Activated T-helper 9 cell treated with anti-CD3 and anti-CD28 coated beads, Interleukin-2, amount 50 U/mL, for 16 hours (primary cell): Measurements from ENCODE around the gene GPR141.

Experiments used
- DNase-seq: peaks from one replicate; pipeline ENCODE4 v3.0.0-alpha.2; 2020; ENCODE audit warnings: low read depth

GPR141 gene, protein sequence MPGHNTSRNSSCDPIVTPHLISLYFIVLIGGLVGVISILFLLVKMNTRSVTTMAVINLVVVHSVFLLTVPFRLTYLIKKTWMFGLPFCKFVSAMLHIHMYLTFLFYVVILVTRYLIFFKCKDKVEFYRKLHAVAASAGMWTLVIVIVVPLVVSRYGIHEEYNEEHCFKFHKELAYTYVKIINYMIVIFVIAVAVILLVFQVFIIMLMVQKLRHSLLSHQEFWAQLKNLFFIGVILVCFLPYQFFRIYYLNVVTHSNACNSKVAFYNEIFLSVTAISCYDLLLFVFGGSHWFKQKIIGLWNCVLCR

DNA sequence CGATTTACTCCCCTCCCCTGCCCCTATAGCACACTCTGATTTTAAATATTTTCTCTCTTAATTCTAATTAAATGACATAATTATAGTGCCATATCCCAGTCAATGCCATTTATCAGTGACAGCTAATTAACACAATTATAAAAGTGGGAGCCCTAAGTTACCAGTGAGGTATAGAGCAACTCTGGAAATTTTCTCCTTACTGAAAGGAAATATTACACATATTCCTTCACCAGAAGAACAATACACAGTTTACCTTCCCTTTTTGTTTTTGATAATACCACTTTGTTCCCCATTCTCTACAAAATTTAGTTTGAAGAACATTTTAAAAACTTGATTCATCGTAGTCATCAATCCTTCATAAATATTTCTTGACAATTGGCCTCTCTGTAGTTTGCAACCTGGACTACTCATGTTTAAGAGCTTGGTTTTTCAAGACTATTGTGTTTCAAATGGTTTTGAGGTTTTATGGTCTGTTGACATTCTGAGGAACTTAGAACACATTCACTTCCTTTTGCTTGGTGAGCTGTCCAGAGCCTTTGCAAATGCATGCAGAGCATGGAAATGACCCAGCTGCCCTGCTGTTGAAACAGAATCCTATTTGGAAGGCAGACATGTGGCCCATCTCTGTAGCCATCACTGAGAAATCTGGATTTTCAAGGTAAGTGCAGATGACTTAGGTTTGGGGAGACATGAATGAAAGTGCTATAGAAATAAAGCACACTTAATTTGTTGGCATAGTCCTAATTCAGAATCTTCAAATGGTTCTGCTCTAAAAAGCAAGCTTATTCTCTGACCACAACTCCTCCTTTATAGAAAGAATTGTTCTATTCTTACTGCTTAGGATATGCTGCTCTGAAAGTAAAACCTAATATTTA is at the start of gene GPR141:
GPR141 (plus strand) TSS at position 521 of the 875 bp plus-strand sequence. CDS start 56,628 bp downstream, outside the sequence.
- no peak for DNase-seq

DNA sequence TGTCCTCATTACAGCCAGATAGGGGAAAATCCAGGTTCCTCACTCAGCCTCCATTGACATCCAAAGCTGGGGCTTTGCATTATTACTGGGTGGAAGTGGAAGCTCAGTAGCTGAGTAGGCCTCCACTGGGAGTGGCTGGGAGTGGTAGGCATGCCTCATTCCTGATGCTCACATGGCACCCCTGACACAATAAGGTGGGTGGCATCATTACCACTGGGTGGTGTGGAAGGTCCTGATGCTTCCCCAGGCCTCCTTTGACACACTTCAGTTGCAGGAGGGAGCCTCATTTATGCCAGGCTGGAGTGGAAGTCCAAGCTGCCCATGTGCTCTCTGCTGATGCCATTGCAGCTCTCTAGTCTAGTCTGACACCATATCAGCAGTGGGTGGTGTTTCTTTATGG is 48.2 kb upstream of the GPR141 start:
- no peak for DNase-seq

DNA sequence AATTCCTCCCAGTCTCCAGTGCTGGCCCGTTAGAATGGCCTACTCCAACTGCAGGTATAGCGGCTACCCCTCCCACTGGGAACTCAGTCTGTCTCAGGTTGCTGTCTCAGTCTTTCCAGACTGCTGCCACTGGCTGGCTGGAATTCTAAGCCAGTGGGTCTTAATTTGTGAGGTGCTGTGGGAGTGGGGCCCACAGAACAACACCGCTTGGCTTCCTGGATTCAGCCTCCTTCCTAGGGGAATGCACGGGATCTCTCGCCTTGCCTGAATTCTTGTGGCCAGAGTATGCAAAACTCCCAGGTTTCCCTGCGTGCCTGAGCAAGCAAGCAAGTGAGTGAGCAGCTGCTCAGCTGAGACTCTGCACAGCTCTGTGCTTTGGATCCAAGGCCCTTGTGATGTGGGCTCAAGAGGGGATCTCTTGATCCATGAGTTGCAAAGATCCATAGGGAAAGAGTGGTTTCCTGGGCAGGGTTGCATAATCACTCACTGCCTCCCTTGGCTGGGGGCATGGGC is 41.5 kb upstream of the GPR141 start:
- no peak for DNase-seq

DNA sequence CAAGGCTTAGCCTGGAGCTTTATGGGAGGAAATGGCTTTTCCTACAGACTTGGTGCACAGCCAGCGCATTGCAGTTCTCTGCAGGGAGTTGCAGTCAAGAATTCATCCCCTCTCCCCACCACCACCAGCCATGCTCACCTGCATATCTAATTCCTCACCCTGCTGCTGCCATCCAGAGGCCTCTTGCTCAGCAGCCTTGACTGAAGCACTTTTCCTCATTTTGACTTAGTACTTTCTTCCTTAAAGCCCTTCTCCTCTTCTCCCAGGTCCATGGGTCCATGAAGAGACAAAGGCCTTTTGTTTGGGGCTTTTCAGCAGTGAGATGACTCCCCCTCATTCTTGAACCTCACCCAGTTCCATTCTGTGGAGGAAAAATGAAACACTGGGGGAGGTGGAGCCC is 39.7 kb upstream of the GPR141 start:
- DNase-seq: no peak

DNA sequence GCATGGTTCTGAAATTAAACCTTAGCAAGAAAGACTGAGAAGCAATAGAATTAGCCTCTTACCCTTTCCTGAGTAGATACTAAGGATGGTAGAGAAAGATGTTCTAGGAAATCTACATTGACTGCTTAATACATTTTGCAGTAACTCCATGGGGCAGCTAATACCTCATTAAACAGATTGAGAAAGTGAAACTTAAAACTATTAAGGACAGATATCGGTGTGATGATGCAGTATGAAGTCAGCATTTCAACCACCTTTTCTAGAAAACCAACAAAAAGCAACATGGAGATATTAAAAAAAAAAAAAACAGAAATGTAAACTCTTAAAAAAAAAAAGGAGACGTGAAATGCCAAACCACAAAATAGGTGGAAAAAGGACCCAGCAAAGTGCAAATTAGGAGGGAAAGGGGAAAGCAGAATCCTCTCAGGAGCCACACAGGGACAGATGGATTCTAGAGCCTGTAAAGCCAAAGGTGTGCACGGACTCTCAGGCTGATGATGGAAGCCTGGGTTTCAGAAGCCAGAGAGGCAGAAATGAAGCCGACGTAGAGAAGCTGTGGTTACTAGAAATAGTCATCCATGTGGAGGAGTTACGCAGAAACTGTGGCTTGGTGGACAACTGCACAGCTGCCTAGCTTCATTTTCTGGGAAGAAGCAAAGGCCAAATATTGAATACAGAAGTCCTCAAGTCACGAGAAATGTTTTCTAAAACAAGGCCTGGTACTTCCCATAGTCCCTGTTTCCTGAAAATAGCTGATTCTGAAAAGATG is 38.1 kb upstream of the GPR141 start:
- no peak for DNase-seq

DNA sequence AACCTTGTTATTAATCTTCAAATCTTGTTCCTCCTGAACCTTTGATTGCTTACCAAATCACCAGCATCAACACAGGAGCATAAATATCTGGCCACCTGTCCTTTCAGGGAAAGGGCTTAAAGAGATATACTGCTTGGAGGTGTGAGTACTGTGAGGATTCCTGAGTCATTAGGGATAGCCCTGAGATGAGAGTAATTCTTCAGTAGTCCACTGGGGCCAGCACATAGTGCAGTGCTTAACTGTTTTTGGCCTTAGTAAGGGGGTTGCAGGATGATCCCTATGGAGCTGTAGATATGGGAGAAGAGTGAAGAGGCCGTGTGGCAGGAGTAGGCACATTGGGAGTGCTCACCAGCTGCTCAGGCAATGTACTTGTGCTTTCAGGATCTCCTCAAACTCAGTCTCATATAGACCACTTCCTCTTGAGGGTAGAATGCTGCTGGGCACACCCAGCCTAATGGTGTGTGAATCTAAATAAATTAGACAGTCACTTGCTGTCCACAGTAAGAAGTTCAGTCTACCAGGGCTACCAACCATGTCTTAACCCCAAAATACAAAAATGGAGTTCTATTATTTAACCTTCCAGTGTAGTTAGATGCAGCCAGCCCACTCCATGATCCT is 26.5 kb upstream of the GPR141 start:
- no peak for DNase-seq

DNA sequence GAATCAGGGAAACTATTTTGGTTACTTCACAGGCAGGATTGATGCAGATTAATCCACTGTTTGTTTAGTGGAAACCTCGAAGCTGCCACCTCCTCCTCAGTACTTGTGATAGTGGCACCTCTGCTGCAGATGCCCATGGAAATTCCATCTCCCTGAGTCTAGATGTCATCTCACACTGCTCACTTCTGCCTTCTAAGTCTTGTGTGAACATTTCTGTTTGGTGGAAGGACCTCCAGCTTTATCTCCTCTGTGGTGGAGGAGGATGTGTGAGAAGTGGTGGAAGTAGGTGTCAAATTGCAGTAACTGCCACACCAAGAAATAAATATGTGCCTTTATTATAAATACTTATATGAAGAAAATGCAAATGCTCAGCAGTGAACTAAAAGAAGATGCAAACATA is 25.8 kb upstream of the GPR141 start:
- no peak for DNase-seq

DNA sequence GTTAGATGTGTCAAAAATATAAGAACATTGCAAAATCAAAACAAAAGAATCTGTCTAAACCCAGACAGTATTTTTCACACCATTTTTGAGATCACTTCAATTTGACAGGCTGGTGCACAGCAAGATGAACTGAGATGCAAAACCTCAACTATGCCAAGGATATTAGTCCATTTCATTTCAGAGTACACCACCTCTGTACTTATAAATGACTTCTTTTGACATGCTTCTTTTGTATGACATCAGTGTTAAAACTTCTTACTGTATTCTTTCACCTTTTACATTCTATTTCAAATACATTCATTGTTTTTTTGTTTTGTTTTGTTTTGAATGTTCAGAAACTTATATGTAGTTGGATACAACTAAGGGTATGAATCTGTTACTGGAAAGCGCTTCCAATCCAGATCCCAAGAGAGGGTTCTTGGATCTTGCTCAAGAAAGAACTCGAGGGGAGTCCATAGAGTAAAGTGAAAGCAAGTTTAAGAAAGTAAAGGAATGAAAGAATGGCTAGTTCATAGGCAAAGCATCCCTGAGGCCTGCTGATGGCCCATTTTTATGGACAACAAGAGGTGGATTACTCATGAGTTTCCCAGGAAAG is 23.5 kb upstream of the GPR141 start:
- DNase-seq: no peak

DNA sequence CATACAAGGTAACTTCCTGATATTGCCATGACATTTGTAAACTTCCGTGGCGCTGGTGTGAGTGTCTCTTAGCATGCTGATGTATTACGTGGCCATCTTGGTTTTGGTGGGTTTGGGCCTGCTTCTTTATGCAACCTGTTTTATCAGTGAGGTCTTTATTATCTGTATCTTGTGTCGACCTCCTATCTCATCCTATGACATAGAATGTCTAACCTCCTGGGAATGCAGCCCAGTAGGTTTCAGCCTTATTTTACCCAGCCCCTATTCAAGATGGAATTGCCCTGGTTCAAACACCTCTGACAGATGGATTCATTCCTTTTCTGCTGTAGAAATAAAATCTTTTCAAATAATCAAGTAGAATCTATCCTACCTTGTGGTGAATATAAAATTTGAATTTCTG is 23.0 kb upstream of the GPR141 start:
- DNase-seq: no peak

DNA sequence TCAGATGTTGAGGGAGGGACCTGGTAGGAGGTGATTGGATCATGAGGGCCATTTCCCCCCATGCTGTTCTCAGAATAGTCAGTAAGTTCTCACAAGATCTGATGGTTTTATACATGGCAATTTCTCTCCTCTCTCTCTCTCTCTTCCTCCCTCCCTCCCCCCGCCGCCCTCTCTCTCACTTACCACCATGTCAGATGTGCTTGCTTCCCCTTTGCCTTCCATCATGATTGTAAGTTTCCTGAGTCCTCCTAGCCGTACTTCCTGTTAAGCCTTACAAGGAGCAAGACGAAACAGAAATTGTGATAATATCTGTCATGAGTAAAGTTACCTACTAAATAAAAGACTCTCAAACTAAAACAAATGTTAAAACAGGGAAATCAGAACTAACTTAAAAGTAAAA is 19.9 kb upstream of the GPR141 start:
- no peak for DNase-seq

DNA sequence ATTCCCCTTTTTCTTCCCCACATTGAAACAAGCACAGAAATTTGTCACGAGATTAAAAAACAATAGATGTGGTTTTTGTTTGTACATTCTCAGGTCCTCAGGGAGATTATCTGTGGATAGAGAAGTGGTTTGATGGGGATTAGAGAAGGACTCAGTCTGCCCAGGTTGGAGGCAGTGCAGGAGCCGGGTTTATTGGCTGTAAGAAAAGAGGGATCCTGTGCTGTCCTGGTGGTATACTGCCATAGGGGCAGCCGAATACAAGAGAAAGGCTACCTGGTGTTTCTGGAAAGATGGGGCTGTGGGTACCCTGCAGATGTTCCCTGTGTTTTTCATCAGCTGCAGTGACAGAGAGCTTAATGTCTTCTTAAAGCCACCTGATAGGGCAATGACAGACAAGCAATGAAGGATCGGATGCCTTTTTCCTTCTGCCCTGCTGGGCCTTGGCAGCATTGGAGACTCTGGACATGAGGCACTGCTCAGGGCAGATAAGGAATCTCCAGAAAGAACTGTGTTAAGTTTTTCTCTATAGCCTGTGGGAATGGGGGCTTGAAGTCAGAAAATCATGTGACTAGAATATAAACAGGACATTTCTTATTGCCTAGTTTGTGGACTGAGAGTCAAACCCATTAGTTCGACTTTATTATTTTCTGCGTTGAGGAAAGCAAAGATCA is 18.1 kb upstream of the GPR141 start:
- DNase-seq: no peak

DNA sequence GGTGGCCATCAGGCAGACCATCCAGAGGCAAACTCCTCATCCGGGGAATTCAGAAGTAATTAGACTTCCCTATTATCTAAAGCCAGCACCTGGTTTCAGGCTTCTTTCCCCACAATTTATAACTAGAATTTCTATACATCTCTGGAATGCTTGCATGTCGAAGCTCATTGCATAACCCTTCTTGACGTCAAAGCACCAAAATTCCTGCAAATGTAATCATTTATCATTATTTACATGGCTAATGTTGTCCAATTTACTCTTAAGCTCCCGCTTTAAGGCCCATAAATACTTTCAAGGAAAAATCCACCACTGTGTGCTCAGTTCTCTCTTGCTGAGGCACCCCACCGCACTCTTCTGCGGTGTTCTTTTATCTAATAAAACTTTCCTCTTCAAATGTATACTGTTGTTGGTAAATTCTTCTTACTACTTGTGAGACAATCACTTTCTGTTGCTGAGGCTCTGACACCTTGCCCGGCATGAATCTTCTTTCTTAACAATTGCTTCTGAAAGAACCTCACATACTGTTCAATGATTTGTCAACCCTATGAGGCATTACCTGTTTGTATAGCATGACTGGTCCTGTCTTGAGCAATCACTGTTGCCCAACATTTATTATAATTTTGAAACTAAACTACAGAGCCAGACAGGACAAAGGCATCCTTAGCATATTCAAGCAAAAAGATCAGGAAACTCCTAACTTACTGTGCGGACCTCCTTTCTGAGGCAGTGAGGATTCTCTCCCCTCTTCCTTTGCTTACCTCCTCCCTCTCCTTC is 17.4 kb upstream of the GPR141 start:
- DNase-seq: no peak

DNA sequence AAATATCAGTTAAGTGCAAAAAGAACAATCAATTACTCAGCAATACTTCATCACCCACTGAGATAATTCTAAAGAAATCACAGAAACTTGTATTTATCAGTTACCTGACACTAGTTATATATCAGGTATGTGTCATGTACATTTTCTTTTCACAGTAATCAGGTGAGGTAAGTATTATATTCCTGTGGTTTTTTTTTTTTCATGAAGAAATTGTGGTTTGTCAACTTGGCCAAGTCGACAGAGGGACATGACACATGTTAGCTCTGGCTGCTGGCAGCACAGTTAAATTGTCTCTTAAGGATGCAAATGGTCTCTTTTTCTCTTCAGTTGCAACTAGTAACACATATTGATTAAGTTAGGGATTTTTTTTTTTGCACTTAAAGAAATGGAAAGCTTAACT is 13.7 kb upstream of the GPR141 start:
- DNase-seq: no peak

DNA sequence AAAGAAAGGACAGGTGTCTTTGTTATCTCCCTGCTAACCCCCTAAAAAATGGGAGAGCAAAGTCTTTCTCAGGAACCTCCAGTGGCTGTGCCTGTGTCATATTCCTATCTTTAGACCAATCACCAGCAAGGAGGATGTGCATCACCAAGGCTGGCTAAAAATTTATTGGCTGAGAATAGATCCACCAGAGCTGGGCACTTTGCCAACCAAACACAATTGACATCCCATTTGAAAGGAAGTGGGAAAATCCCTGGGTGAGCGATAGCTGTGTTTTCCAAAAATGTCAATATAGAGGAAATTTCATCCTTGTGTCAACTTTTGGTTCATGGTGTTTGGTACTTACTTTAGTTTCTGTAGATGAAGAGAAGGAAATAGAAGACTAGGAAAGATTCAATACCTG is 13.1 kb upstream of the GPR141 start:
- no peak for DNase-seq

DNA sequence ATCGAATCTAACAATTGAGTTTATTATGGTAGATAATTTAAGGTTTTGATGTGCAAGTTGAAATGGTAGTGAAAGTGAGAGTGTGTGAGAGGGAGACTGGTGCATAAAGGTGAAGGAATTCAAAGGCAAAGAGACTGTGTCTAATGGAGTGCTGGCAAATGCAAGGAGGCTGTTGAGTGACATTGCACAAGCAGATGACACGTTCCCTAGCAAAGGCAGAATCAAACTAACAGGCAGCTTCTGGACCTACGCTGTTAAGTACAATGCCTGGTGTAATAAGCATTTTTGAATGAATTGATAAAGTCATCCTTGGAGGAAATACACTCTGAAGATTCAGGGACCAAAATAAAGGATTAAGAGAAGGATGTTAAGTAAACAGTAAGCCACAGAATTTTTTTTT is 11.7 kb upstream of the GPR141 start:
- no peak for DNase-seq

DNA sequence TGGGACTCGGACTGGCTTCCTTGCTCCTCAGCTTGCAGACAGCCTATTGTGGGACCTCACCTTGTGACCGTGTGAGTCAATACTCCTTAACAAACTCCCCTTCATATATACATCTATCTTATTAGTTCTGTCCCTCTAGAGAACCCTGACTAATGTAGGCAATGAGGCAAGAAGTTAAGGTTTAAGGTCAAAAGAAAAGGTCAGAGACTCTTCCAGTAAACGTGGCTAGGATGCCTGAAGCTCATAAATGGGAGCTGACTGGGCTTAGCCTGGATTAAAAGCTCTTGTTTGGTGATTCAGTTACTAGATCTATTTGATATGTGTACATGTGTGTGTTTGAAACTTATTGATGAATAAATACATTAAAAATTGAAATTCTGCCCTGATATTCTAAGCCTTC is 10.6 kb upstream of the GPR141 start:
- DNase-seq: no peak

DNA sequence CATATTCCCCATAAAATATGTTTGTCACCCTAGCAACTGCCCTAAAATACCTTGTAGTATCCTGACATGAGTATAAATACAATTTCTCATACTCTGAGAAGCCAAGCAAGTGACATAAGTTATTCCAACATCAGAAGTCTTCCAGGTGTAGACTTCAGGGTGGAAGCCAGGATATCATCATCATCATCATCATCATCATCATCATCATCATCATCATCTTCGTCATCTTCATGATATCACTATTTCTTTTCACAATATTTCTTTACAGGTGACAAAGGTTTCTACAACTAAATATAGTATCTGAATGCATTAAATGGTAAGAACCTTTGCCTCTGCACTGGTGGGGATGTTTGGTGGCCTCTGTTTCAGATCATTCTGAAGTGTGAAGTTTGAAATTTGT is 10.0 kb upstream of the GPR141 start:
- no peak for DNase-seq

DNA sequence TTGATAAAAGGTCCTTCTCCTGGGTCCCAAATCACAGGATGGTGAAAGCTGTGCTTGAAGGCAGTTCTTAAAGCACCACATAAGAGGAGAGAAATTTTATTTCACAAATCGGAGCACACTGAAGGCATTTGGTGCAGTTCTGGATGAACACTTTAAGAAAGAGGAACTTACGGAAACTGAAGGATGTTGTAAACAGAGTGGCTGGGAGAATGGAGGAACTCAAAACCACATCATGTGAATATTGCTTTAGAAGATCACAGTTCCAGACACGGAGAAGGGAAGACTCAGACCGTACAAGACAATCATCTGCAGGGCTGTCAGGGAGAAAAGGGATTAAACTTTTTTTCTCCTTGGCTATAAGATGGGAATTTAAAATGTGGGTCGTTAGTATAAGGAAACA is 9.0 kb upstream of the GPR141 start:
- no peak for DNase-seq

DNA sequence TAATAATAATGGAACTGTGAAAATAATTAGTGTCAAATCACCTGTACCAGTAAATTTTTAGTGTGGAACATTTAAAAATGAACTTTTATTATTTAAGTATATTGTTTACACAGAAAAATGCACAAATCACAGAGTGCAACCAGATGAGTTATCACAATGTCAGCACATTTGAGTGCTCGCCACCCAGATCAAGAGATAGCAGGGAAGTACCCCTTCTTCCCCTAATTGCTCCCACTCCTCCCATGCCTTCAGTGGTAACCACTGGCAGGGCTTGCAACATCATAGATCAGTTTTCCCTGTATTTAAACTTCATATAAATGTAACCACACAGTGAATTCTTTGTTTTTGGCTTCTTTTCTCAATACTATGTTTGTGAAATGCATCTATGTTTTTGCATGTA is 7.8 kb upstream of the GPR141 start:
- DNase-seq: no peak

DNA sequence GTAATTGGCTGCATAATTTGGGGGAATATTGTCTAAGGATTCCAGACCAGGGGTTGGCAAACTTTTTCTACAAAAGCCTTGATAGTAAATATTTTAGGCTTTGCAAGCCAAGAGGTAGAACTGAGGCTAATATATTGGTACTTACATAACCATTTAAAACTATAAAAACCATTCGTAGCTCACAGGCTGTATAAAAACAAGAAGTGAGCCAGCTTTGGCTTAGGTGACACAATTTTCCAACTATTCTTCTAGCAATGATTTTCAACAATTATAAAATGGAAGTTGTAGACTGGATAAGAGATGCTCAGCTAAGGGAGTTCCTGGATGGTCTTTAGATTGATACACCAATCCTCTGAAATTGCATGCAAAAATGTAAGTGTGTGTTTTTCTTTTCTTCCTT is 1.4 kb downstream of the GPR141 start:
- no peak for DNase-seq
